Stimulated activated naive CD8-positive, alpha-beta T cell treated with anti-CD3 and anti-CD28 coated beads, Interleukin-15, amount 100 ng/mL, for 72 hours (primary cell): ENCODE data around the gene CDH13.

Experiments
- ATAC-seq: fragments of 150-1000 bp; cut with Tn5 transposase; 2 replicates; pipeline ENCODE4 v1.10.0; 2021; ENCODE audit warnings: mild to moderate bottlenecking, moderate library complexity
- DNase-seq, 2 donors: peaks; one replicate each; pipeline ENCODE4 v3.0.0; 2021 to 2022
- H3K27ac Mint-ChIP-seq, 2 donors: one replicate each; pipeline ENCODE4 v1.8.0; 2022; ENCODE audit warnings: mild to moderate bottlenecking in 2 of 2, mixed read lengths in 2 of 2, moderate library complexity in 2 of 2
- H3K27me3 Mint-ChIP-seq: one replicate; pipeline ENCODE4 v1.8.0; 2022; ENCODE audit warnings: mixed read lengths
- H3K4me1 Mint-ChIP-seq: one replicate; pipeline ENCODE4 v1.8.0; 2022; ENCODE audit warnings: mild to moderate bottlenecking, mixed read lengths
- H3K4me3 Mint-ChIP-seq, 2 donors: one replicate each; pipeline ENCODE4 v1.8.0; 2022; ENCODE audit warnings: mild to moderate bottlenecking in 2 of 2, mixed read lengths in 2 of 2, moderate library complexity in 1 of 2
- H3K9me3 Mint-ChIP-seq, 2 donors: one replicate each; pipeline ENCODE4 v1.8.0; 2022; ENCODE audit warnings: mixed read lengths in 2 of 2

The CDH13 gene

GRCh38 chr16:83819361-83819760 is 1192.6 kb downstream of the CDH13 start:
- ATAC-seq: no peak
- no peak for DNase-seq
- H3K9me3 Mint-ChIP-seq: no peaks in the 10 kb centered on the region
- peaks cover 6% of the 10 kb centered on the region for H3K4me1 Mint-ChIP-seq
- H3K4me3 Mint-ChIP-seq: no peak overlapping the region
- H3K27ac Mint-ChIP-seq: no peak overlapping the region
- peaks cover 8% of the 10 kb centered on the region for H3K27me3 Mint-ChIP-seq

DNA sequence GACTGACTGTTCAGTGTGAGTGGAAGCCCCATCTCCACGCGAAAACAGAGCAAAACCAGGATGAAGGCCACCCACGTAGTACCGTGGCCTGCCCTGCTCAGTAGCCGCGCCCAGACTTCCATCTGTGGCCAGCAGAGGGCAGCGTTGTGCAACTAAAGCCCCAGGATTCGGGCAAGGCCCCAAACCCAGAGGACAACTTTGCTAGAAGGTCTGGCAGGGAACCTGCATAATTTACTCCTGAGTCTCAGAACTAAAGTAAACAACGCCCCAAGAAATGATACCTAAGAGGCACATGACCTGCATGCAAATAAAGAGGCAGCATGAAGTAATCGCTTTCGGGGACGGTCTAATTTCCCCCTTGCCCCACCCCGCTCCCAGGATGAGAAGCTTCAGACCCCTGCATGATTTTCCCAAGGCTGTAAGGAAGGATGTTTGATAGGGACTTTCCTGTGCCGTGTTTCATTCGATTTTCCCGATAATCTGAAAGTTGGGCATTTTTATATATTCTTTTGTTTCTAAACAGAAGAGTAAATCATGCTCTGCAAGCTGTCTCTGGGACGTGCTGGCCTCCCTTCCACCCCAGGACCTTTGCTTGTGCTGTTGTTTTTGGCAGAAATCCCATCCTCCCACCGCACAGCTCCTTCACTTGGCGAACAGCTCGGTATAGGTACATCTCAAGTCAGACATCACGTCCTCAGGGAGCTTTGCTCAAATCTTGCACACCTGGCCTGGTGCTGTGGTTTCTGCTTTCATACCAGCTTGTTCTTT is 1199.6 kb downstream of the CDH13 start:
- H3K4me3 Mint-ChIP-seq: no peak overlapping the region
- H3K27ac Mint-ChIP-seq: no peak overlapping the region
- peaks cover 13% of the 10 kb centered on the region for H3K4me1 Mint-ChIP-seq
- ATAC-seq: peak; percentile 92
- peaks cover 8% of the 10 kb centered on the region for H3K27me3 Mint-ChIP-seq
- DNase-seq: peak; percentile 77 to 78
- no peaks in the 10 kb centered on the region for H3K9me3 Mint-ChIP-seq

GRCh38 chr16:83830091-83830768 is 1203.5 kb downstream of the CDH13 start:
- no peak for ATAC-seq
- H3K27me3 Mint-ChIP-seq: peaks cover 17% of the 10 kb centered on the region
- peak overlapping the region in 1 of 2 donors; percentile 35 for H3K27ac Mint-ChIP-seq
- H3K4me3 Mint-ChIP-seq: no peak overlapping the region
- no peak for DNase-seq
- H3K9me3 Mint-ChIP-seq: no peaks in the 10 kb centered on the region
- peaks cover 9% of the 10 kb centered on the region for H3K4me1 Mint-ChIP-seq

DNA sequence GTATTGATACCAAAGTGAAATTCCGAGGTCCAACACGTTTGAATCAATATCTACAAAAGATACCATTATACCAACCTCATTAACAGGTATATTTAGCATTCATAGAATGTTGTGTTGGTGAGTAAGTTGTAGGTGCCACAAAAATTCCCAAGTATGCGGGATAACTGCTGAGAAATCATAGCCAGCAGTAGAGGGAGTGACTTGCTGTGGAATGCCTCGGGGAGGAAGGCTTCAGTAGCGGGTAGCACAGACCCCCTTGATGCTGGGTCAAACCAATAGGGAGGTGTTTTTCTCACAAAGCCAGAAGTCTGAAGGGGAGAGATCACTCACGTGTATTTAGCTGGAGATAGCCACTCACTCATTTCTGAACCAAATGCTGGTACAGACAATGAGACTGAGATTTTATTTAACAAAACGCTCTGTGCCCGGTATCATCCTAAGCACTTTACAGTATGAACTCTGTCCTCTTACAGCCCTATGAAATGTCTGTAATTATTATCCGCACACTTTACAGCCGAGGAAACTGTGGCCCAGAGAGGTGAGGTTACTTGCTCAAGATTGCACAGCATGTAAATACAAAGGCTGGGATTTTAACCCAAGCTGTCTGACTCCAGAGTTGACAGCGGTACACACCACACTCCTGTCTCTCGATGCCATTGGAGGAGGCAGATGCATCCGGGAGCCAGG is 1204.1 kb downstream of the CDH13 start:
- no peak for DNase-seq
- no peak for ATAC-seq
- peaks cover 17% of the 10 kb centered on the region for H3K27me3 Mint-ChIP-seq
- no peaks in the 10 kb centered on the region for H3K9me3 Mint-ChIP-seq
- no peak overlapping the region for H3K4me3 Mint-ChIP-seq
- peak overlapping the region in 1 of 2 donors; percentile 35 for H3K27ac Mint-ChIP-seq
- peaks cover 12% of the 10 kb centered on the region for H3K4me1 Mint-ChIP-seq

GRCh38 chr16:83831456-83831987 is 1204.8 kb downstream of the CDH13 start:
- DNase-seq (no peak), ATAC-seq (no peak)
- Mint-ChIP-seq H3K4me1 (peaks cover 15% of the 10 kb centered on the region), H3K4me3 (no peak overlapping the region), H3K27me3 (peaks cover 17% of the 10 kb centered on the region), H3K9me3 (no peaks in the 10 kb centered on the region), H3K27ac (peak overlapping the region in 1 of 2 donors; percentile 45)

DNA sequence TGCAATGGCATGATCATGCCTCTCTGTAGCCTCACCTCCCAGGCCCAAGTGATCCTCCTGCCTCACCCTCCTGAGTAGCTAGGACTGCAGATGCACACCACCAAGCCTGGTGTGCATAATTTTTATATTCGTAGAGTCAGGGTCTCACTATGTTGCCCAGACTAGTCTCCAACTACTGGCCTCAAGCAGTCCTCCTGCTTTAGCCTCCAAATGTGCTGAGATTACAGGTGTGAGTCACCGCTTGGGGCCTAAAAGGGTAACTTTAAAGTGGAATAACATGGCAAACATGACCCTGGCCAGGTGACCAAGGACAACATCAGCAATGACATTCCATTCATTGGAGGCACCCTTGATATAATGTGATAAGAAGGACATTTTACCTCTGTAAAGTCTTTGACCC is 1207.2 kb downstream of the CDH13 start:
- peaks cover 16% of the 10 kb centered on the region for H3K4me1 Mint-ChIP-seq
- H3K27me3 Mint-ChIP-seq: peaks cover 34% of the 10 kb centered on the region
- H3K4me3 Mint-ChIP-seq: no peak overlapping the region
- no peak for ATAC-seq
- H3K27ac Mint-ChIP-seq: peak overlapping the region in 1 of 2 donors; percentile 39
- no peaks in the 10 kb centered on the region for H3K9me3 Mint-ChIP-seq
- DNase-seq: no peak

DNA sequence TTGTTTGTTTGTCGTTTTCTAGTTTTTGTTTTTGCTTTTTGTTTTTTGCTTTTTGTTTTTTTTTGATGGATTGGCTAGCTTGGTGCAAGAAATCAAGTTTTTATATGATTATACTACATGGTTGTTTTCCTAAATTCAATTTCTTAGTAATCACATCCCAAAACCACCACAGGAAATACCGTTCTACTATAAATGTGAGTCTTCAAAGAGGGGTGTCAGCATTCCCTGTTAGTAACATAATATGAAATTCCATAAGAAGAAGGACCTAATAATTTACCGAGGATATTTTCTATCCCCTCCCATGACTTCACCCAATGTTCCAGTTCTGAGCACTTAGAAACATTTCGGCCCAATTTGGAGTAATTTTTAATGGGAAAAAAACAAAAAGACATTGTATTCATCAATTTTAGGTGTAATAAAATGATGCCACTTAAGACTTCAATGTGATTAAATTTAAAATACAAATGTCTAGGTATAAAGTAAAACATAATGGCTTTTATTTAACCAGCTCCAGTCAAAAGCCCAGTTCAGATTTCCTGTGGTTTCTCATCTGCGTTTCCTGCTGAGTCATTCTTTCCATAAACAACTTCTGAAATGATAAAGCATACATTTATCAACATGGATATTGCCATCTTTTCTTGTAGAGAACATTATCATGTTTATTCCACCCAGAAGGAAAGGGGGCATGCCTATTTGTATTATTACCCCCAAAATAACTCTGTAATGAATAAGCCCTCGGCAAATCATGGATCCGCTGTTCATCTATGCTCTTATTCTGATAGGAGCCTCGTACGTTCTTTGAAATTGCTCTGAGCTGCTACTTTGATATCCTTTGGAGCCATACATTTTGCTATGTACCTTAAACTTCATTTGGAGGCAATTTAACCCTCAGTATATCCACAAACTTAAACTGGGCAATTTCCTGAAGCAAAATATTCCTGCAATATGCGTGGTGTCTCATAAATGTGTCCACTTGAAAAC is 1209.1 kb downstream of the CDH13 start:
- Mint-ChIP-seq H3K27me3 (peaks cover 34% of the 10 kb centered on the region), H3K27ac (no peak overlapping the region), H3K4me3 (no peak overlapping the region), H3K9me3 (no peaks in the 10 kb centered on the region), H3K4me1 (peaks cover 16% of the 10 kb centered on the region)
- ATAC-seq (no peak), DNase-seq (no peak)

- Mint-ChIP-seq H3K4me1 (peaks cover 16% of the 10 kb centered on the region), H3K27ac (no peak overlapping the region), H3K27me3 (peaks cover 34% of the 10 kb centered on the region), H3K9me3 (no peaks in the 10 kb centered on the region), H3K4me3 (no peak overlapping the region)
- ATAC-seq: no peak
- no peak for DNase-seq
Measured at GRCh38 chr16:83837566-83837965, 1210.8 kb downstream of the CDH13 start.

DNA sequence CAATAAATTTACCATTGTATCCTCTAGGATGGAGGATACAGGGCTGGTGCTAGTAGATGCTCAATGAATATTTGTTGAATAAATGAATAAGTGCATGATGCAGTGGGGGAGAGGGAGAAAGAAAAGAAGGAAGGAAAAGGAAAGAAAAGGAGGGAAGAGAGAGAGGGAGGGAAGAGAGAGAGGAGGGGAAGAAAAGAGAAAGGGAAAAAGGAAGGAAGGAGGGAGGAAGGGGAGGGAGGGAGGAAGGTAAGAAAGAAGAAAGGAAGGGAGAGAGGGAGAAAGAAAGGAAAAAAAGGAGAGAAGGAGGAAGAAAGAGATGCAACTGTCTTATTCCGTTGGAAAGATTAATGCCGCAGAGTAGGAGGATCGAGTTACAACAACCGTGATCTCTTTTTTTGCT is 1211.4 kb downstream of the CDH13 start:
- ATAC-seq (no peak), DNase-seq (no peak)
- peaks cover 29% of the 10 kb centered on the region for H3K27me3 Mint-ChIP-seq
- H3K4me1 Mint-ChIP-seq: peaks cover 16% of the 10 kb centered on the region
- no peak overlapping the region for H3K27ac Mint-ChIP-seq
- no peak overlapping the region for H3K4me3 Mint-ChIP-seq
- H3K9me3 Mint-ChIP-seq: no peaks in the 10 kb centered on the region

GRCh38 chr16:83839561-83839960 is 1212.8 kb downstream of the CDH13 start:
- Mint-ChIP-seq H3K9me3 (no peaks in the 10 kb centered on the region), H3K4me3 (no peak overlapping the region), H3K27me3 (peaks cover 17% of the 10 kb centered on the region), H3K27ac (no peak overlapping the region), H3K4me1 (peaks cover 16% of the 10 kb centered on the region)
- ATAC-seq (no peak), DNase-seq (no peak)

DNA sequence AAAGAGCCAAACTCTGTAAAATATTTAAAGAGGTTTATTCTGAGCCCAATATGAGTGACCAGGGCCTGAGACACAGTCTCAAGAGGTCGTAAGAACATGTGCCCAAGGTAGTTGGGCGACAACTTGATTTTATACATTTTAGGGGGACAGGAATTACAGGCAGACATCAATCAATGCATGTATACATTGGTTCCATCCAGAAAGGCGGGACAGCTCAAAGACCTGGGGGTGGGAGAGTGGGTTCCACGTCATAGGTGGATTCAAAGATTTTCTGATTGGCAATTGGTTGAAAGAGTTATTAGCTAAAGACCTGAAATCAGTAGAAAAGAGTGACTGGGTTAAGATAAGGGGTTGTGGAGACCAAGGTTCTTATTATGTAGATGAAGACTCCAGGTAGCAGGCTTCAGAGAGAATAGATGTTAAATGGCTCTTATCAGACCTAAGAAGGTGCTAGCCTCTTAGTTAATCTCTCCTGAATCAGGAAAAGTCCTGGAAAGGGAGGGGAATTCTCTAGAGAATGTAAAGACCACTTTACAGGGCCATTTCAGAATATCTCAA is 1213.4 kb downstream of the CDH13 start:
- no peaks in the 10 kb centered on the region for H3K9me3 Mint-ChIP-seq
- peaks cover 15% of the 10 kb centered on the region for H3K4me1 Mint-ChIP-seq
- H3K4me3 Mint-ChIP-seq: no peak overlapping the region
- DNase-seq (no peak), ATAC-seq (no peak)
- peaks cover 17% of the 10 kb centered on the region for H3K27me3 Mint-ChIP-seq
- no peak overlapping the region for H3K27ac Mint-ChIP-seq

DNA sequence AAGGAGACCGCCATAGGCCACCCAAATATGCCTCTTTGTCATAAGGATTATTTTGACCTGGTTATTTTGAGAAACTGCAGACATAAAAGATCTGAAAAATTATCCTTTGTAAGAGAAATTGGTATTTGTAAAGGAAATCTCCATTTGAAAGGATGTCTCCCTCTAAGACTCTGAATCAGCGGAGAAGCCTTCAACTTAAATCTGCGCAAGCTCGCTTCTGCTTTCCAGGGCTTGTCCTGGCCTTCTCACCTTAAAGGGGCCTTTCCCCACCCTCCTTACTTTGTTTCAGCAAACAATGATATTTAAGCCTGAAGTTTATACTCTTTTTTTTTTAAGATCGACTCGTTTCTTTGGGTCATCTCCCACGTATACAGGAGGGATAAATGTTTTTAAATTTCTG is 1215.5 kb downstream of the CDH13 start:
- Mint-ChIP-seq H3K27me3 (peaks cover 16% of the 10 kb centered on the region), H3K4me1 (no peaks in the 10 kb centered on the region), H3K4me3 (no peak overlapping the region), H3K27ac (no peak overlapping the region), H3K9me3 (no peaks in the 10 kb centered on the region)
- DNase-seq (no peak), ATAC-seq (no peak)

DNA sequence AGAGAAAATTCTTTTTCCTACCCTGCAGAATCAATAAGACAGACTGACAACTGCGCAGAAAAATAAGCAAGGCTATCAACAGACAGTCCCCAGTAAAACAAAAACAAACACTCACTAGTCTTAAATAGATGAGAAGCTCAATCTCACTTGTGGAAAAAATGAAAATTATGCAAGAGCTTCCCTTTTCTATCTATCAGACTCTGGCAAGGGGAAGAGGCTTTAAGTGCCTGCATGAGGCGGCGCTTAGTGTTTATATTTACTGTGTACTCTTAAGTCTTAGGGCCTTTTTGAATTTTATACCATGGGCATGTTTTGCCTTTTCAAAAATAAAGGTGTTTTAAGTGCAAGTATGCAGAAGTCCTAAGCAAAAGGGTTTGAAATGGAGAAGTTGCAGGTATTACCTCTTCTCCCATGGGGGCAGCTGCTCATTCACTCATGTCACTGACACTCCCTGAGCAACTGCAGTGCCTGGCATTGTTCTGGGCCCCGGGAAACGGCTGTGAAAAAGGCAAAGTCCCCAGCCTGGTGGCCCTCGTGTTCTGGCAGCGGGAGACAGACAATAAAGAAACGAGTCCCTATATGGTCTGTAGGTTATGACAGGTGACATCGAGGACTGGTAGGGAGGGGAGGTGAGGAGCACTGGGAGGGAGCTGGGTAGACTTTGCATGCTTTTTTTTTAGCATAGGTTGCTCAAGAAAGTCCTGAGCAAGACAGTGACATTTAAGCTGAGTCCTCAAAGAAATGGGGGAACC is 1216.2 kb downstream of the CDH13 start:
- Mint-ChIP-seq H3K27me3 (peaks cover 9% of the 10 kb centered on the region), H3K9me3 (no peaks in the 10 kb centered on the region), H3K4me1 (no peaks in the 10 kb centered on the region), H3K27ac (no peak overlapping the region), H3K4me3 (no peak overlapping the region)
- DNase-seq: no peak
- no peak for ATAC-seq

- DNase-seq (no peak), ATAC-seq (no peak)
- H3K4me3 Mint-ChIP-seq: no peak overlapping the region
- no peaks in the 10 kb centered on the region for H3K9me3 Mint-ChIP-seq
- H3K27me3 Mint-ChIP-seq: peaks cover 2% of the 10 kb centered on the region
- no peak overlapping the region for H3K27ac Mint-ChIP-seq
- no peaks in the 10 kb centered on the region for H3K4me1 Mint-ChIP-seq
Measured at GRCh38 chr16:83843657-83844056, 1216.9 kb downstream of the CDH13 start.
